GM12875 (cell line): ENCODE results near the gene C2orf72.
"Not testable (repeated sequence)": the region's sequence is repeated elsewhere in the genome, so short reads cannot be mapped to it uniquely, and the experiment has no call there.

ENCODE experiments used
- H3K4me3 ChIP-seq: one replicate; pipeline ENCODE4 v1.5.1; 2011; ENCODE audit warnings: low read depth, low read length, control low read depth
- CTCF ChIP-seq: IDR thresholded peaks from 2 replicates; pipeline ENCODE4 v1.5.1; 2011; ENCODE audit warnings: low read depth, mild to moderate bottlenecking, control low read depth, inconsistent platforms, low read length, moderate library complexity, borderline replicate concordance; ENCODE audit not compliant: insufficient read depth

C2orf72 gene

DNA sequence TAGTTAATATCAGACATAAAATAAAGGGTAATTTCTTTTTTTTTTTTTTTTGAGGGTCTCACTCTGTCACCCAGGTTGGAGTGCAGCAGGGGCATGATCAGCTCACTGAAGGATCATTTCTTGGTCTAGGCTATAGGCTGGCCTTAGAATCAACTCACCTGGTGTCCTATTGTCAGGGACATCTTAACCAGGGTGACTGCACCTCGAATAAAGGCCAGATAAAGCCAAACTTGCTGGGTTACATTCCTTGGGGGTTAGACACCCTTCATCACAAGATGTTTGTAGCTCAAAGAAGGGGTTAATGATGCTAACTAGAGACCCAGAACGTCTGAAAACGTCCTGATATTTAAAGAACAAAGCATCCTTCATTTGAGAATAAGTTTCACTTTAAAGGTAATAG, 23.5 kb upstream of the C2orf72 start:
- no peak for TF ChIP-seq CTCF
- no peak overlapping the region for H3K4me3 ChIP-seq

GRCh38 chr2:231015478-231015877, 21.8 kb upstream of the C2orf72 start:
- no peak overlapping the region for H3K4me3 ChIP-seq
- TF ChIP-seq CTCF: no peak

DNA sequence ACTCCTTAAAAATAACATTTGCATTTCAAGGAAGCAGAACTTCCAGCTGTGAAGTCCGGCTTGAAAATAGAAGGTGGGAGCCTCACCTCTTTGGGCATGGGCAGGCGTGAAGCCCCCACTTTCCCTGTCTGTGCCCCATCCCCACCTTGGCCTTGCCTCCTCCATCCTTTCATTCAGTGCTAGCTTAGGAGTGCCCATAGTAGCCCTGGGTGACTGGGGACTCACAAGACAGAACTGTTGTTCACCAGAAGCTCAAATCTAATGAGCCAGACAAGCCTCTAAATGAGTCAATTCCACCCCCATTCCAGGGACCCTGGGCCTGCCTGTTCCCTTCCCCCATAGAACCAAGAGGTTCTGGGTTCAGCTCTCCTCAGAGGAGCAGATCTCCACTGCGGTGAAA, 21.4 kb upstream of the C2orf72 start:
- no peak for TF ChIP-seq CTCF
- no peak overlapping the region for H3K4me3 ChIP-seq

DNA sequence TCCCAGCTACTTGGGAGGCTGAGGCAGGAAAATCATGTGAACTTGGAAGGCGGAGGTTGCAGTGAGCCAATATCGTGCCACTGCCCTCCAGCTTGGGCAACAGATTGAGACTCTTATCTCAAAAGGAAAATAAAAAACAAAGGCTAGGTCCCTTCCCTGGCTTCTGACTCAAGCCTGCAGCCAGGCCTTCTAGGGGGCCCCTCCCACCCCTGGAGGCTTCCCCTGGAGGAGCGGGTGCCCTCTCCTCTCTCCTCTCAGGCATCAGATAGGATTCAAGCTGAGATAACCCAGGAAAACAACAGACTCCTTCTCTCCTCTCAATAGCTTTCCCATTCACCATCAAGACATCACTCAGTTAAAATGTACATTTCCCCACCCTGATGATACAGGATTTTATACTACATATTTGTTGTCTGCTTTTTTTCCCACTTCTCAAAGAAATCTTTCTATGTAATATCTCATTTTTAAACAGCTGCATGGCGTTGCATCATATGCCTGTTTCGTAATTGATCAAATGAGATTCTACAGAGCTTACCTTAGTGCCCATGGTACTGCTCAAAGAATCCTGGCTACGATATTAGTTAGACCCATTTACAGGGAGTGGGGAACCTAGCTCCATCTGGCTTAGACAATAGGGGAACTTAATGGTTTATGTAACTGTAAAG, 20.6 kb upstream of the C2orf72 start:
- no peak for TF ChIP-seq CTCF
- H3K4me3 ChIP-seq: no peak overlapping the region

DNA sequence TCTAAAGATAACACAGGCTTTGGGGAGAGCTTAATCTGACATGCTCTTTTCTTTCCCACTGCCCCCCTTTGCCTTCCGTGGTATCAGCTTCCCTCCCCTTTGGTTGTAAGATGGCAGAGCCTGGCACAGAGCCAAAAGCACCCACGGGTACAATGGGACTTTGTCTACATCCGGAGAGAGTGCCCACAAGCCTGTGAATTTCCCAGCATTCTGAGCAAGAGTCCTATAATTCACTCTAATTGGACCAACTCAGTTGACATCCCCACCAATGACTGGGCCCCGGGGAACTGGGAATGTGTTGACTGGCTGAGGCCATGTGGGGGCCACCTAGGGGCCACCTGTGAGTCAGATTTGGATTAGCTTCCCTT, 20.1 kb upstream of the C2orf72 start:
- no peak for TF ChIP-seq CTCF
- no peak overlapping the region for H3K4me3 ChIP-seq

GRCh38 chr2:231018184-231018583, 19.1 kb upstream of the C2orf72 start:
- no peak overlapping the region for H3K4me3 ChIP-seq
- no peak for TF ChIP-seq CTCF

- H3K4me3 ChIP-seq: not testable (repeated sequence)
These were observed 12.3 kb upstream of the C2orf72 start for GRCh38 chr2:231025059-231025458.

- TF ChIP-seq CTCF: no peak
- H3K4me3 ChIP-seq: no peak overlapping the region
These were observed 8.4 kb upstream of the C2orf72 start for GRCh38 chr2:231028889-231029288.
